ENCODE measurements around the gene CLDN9. TPM values are rescaled to one million over a fixed set of nuclear protein-coding genes. Genes with fewer than 3 reads are reported as not detected.
A peak's percentile ranks its signal among the peaks of the same experiment; 100 is the strongest.

The CLDN9 gene
- total RNA-seq, 2 donors from 2014 or later = 0.91 TPM; not detected in 1

- TF ChIP-seq POLR2AphosphoS5 (IDR thresholded peaks at IDR 0.05) (no peak), CTCF (IDR thresholded peaks at IDR 0.05) (no peak), POLR2A (IDR thresholded peaks at IDR 0.05) (no peak)
- Histone ChIP-seq H3K9me3 (no peaks in the 10 kb centered on the region), H3K4me3 (no peak overlapping the region), H3K4me1 (replicated peaks) (peaks cover 19% of the 10 kb centered on the region), H3K36me3 (no peaks in the 10 kb centered on the region), H3K27ac (no peak overlapping the region), H3K27me3 (replicated peaks; ENCODE audit: insufficient read depth) (no peaks in the 10 kb centered on the region)
- intact Hi-C loops (cut with DNase I) = no loop called here
- no peak for DNase-seq (ENCODE audit: low spot score)
- WGBS = 87% methylated on average over 8 of the region's 8 CpGs
Observed at GRCh38 chr16:3027489-3027795, 14.7 kb downstream of the CLDN9 start.

GRCh38 chr16:3027983-3028715 is 15.4 kb downstream of the CLDN9 start:
- Histone ChIP-seq H3K36me3 (no peaks in the 10 kb centered on the region), H3K4me3 (no peak overlapping the region), H3K27ac (peak overlapping the region; percentile 12 to 28), H3K27me3 (replicated peaks; ENCODE audit: insufficient read depth) (no peaks in the 10 kb centered on the region), H3K4me1 (replicated peaks) (peaks cover 12% of the 10 kb centered on the region), H3K9me3 (no peaks in the 10 kb centered on the region)
- TF ChIP-seq POLR2AphosphoS5 (IDR thresholded peaks at IDR 0.05) (peak; percentile 75), POLR2A (IDR thresholded peaks at IDR 0.05) (peak; percentile 52), CTCF (IDR thresholded peaks at IDR 0.05) (peak; percentile 74 to 89 (median 88))
- peak; percentile 85 for DNase-seq (ENCODE audit: low spot score)
- WGBS = 16% methylated on average over 45 of the region's 58 CpGs
- intact Hi-C loops (cut with DNase I) = no loop called here

- no peak for DNase-seq (ENCODE audit: low spot score)
- H3K9me3 ChIP-seq = no peaks in the 10 kb centered on the region
- H3K27me3 ChIP-seq (replicated peaks; ENCODE audit: insufficient read depth) = no peaks in the 10 kb centered on the region
- no peak overlapping the region for H3K27ac ChIP-seq
- peaks cover 9% of the 10 kb centered on the region for H3K4me1 ChIP-seq (replicated peaks)
- no peak for TF ChIP-seq POLR2AphosphoS5 (IDR thresholded peaks at IDR 0.05)
- no peak for TF ChIP-seq POLR2A (IDR thresholded peaks at IDR 0.05)
- TF ChIP-seq CTCF (IDR thresholded peaks at IDR 0.05) = no peak
- WGBS = 27% methylated on average over 15 of the region's 15 CpGs
- intact Hi-C loops (cut with DNase I) = no loop called here
- no peaks in the 10 kb centered on the region for H3K36me3 ChIP-seq
- no peak overlapping the region for H3K4me3 ChIP-seq
Observed at GRCh38 chr16:3028716-3029319, 16.1 kb downstream of the CLDN9 start.

GRCh38 chr16:3029491-3030221 is 16.9 kb downstream of the CLDN9 start:
- WGBS = 11% methylated on average over 56 of the region's 59 CpGs
- Histone ChIP-seq H3K36me3 (no peaks in the 10 kb centered on the region), H3K4me3 (no peak overlapping the region), H3K4me1 (replicated peaks) (peaks cover 9% of the 10 kb centered on the region), H3K27me3 (replicated peaks; ENCODE audit: insufficient read depth) (no peaks in the 10 kb centered on the region), H3K27ac (no peak overlapping the region), H3K9me3 (no peaks in the 10 kb centered on the region)
- TF ChIP-seq CTCF (IDR thresholded peaks at IDR 0.05) = no peak
- TF ChIP-seq POLR2A (IDR thresholded peaks at IDR 0.05) = no peak
- no peak for TF ChIP-seq POLR2AphosphoS5 (IDR thresholded peaks at IDR 0.05)
- no peak for DNase-seq (ENCODE audit: low spot score)
- intact Hi-C loops (cut with DNase I) = no loop called here
